ENCODE measurements around the gene PUM2. TPM values are rescaled to one million over a fixed set of nuclear protein-coding genes. Genes with fewer than 3 reads are reported as not detected.

Gene PUM2
- total and polyA plus RNA-seq, 2 donors from 2014 or later, result 22.0 to 94.3 TPM

DNA sequence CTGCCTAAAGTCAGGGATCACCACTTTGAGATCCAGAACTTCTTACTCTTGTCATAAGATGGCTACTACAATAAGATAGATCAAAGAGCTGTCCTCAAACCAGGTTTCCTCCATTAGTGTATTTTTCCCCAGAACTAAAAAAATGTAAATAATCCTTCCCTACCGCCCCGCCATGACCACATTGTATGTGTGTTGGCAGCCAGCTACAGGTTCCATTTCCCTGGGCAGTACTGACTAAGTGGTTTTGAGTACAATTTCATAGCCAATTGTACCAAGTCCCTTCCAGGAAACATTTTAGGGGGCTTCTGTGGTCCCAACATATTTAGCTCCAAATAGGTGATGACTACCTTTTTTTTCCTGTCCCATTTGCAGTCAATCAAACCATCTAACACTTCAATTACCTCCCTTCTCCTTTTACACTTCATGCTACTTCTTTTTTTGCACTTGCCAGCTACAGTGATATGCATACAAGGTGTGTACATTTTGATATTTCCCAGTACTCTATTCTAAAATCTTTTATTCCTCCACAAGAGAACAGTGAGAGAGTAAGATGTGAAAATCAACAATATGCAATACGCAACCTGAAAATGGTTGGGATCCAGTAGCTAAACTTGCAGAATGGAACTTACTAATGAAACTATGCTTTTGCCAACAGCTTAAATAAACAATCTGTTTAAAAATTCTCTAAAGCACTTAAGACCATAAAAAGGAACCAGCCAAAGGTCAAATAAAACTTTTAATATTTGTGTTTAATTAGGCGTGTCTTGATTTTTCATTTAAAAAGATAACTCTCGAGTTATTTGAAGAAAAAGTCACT is 3.9 kb downstream of the PUM2 start:
- TF ChIP-seq, protein P1, sequence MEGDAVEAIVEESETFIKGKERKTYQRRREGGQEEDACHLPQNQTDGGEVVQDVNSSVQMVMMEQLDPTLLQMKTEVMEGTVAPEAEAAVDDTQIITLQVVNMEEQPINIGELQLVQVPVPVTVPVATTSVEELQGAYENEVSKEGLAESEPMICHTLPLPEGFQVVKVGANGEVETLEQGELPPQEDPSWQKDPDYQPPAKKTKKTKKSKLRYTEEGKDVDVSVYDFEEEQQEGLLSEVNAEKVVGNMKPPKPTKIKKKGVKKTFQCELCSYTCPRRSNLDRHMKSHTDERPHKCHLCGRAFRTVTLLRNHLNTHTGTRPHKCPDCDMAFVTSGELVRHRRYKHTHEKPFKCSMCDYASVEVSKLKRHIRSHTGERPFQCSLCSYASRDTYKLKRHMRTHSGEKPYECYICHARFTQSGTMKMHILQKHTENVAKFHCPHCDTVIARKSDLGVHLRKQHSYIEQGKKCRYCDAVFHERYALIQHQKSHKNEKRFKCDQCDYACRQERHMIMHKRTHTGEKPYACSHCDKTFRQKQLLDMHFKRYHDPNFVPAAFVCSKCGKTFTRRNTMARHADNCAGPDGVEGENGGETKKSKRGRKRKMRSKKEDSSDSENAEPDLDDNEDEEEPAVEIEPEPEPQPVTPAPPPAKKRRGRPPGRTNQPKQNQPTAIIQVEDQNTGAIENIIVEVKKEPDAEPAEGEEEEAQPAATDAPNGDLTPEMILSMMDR (IDR thresholded peaks at IDR 0.05; ENCODE audit: borderline replicate concordance, extremely low read depth, insufficient read depth), result no peak
- Histone ChIP-seq H3K9ac (ENCODE audit: low read length in 3 of 3) (no peak overlapping the region), H3K27me3 (ENCODE audit: control insufficient read depth, insufficient read depth, low read length) (no peaks in the 10 kb centered on the region), H3K36me3 (ENCODE audit: control insufficient read depth in 2 of 3, insufficient read depth in 3 of 3, low read length in 3 of 3) (no peaks in the 10 kb centered on the region), H3K9me3 (ENCODE audit: control insufficient read depth in 2 of 3, insufficient read depth in 1 of 3, low read length in 3 of 3) (no peaks in the 10 kb centered on the region), H3K27ac (ENCODE audit: low read depth in 2 of 2, low read length in 2 of 2) (peak overlapping the region in 1 of 2 donors; percentile 3), H3K4me3 (ENCODE audit: low read length in 3 of 3) (peak overlapping the region in 2 of 3 donors; percentile 4 to 23), H3K4me1 (ENCODE audit: control insufficient read depth in 2 of 3, insufficient read depth in 2 of 3, low read depth in 1 of 3, low read length in 3 of 3) (peaks cover 2 to 19% (median 19%) of the 10 kb centered on the region in 3 donors)
- no peak for FAIRE-seq
- intact Hi-C loops (cut with DNase I), result no loop called here
- no peak for DNase-seq

DNA sequence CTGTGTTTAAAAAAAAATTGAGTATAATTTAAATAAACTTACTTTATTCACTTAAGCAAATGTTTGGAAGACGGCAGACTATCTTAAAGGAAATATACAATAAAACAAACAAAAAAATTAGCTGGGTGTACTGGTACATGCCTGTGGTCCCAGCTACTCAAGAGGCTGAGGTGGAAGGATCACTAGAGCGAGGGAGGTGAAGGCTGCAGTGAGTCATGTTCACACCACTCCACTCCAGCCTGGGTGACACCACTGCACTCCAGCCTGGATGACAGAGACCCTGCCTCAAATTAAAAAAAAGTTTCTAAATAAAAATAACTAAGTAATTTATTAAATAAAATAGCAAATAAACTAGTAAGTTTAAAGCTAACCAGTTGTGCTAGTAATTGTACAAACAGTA is 7.5 kb downstream of the PUM2 start:
- Histone ChIP-seq H3K9ac (ENCODE audit: low read length in 3 of 3) (no peak overlapping the region), H3K36me3 (ENCODE audit: control insufficient read depth in 2 of 3, insufficient read depth in 3 of 3, low read length in 3 of 3) (no peaks in the 10 kb centered on the region), H3K27ac (ENCODE audit: low read depth in 2 of 2, low read length in 2 of 2) (no peak overlapping the region), H3K9me3 (ENCODE audit: control insufficient read depth in 2 of 3, insufficient read depth in 1 of 3, low read length in 3 of 3) (no peaks in the 10 kb centered on the region), H3K4me1 (ENCODE audit: control insufficient read depth in 2 of 3, insufficient read depth in 2 of 3, low read depth in 1 of 3, low read length in 3 of 3) (peaks cover 0 to 18% (median 12%) of the 10 kb centered on the region in 3 donors), H3K27me3 (ENCODE audit: control insufficient read depth, insufficient read depth, low read length) (no peaks in the 10 kb centered on the region), H3K4me3 (ENCODE audit: low read length in 3 of 3) (no peak overlapping the region)
- DNase-seq, result no peak
- intact Hi-C loops (cut with DNase I), result no loop called here
- TF ChIP-seq, protein P1 (IDR thresholded peaks at IDR 0.05; ENCODE audit: borderline replicate concordance, extremely low read depth, insufficient read depth), result no peak
- FAIRE-seq, result no peak

DNA sequence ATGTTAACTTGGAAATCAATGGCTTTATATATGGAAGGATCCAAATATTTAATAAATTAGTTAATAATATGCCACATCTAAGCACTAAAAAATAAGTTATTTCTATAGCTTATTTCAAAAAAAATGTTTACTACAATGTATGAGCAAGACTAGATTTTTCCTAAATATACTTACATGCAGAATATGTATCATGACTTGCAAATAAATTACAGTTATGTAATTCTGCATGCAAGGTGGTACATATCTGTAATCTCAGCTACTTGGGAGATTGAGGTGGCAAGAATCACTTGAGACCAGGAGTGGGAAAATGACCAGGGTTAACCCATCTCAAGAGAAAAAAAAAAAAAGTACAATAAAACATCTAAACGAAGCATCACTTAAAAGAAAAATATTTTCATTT is 11.6 kb downstream of the PUM2 start:
- TF ChIP-seq, protein P1 (IDR thresholded peaks at IDR 0.05; ENCODE audit: borderline replicate concordance, extremely low read depth, insufficient read depth), result no peak
- no peak overlapping the region for H3K27ac ChIP-seq (ENCODE audit: low read depth in 2 of 2, low read length in 2 of 2)
- no peaks in the 10 kb centered on the region for H3K27me3 ChIP-seq (ENCODE audit: control insufficient read depth, insufficient read depth, low read length)
- H3K4me1 ChIP-seq (ENCODE audit: control insufficient read depth in 2 of 3, insufficient read depth in 2 of 3, low read depth in 1 of 3, low read length in 3 of 3), result peaks cover 0 to 10% (median 2%) of the 10 kb centered on the region in 3 donors
- H3K9ac ChIP-seq (ENCODE audit: low read length in 3 of 3), result no peak overlapping the region
- FAIRE-seq (no peak), DNase-seq (no peak)
- no peaks in the 10 kb centered on the region for H3K9me3 ChIP-seq (ENCODE audit: control insufficient read depth in 2 of 3, insufficient read depth in 1 of 3, low read length in 3 of 3)
- no peaks in the 10 kb centered on the region for H3K36me3 ChIP-seq (ENCODE audit: control insufficient read depth in 2 of 3, insufficient read depth in 3 of 3, low read length in 3 of 3)
- H3K4me3 ChIP-seq (ENCODE audit: low read length in 3 of 3), result no peak overlapping the region
- intact Hi-C loops (cut with DNase I), result no loop called here
